Measurements from ENCODE around the gene HNRNPM. TPM values are rescaled to one million over a fixed set of nuclear protein-coding genes. Genes with fewer than 3 reads are reported as not detected.
A peak's percentile ranks its signal among the peaks of the same experiment; 100 is the strongest.

HNRNPM gene
- total RNA-seq, 1 experiment from 2014 or later = 468 TPM

DNA sequence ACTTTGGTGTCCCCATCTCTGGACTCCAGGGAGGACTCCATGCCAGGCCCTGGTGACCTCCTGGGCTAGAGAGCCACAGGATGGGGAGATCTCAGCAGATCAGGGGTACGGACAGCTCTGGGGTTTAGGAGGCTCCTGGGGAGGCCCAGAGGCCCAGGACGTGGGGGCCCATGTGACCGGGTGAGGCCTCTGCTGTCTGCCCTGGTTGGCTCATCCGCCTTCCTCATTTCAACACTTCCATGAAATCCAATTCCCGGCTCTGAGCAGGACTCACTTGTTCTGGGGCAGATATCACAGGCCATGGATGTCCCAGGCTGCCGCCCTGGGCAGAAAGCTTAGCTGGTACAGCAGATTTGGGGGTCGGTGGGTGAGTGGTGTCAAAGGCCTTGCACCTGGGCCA lies 58.7 kb downstream of the HNRNPM start:
- Mint-ChIP-seq H3K27ac (peak overlapping the region in 1 of 3 experiments; percentile 61; a peak in 1 of 7 replicates), H3K9me3 (no peaks in the 10 kb centered on the region), H3K27me3 (ENCODE audit: low read depth) (peaks cover 3% of the 10 kb centered on the region), H3K4me3 (no peak overlapping the region), H3K4me1 (peaks cover 13 to 33% of the 10 kb centered on the region in 2 experiments), H3K36me3 (ENCODE audit: insufficient read depth in 1 of 3, low read depth in 3 of 3) (no peaks in the 10 kb centered on the region; a peak in 1 of 7 replicates)
- Histone ChIP-seq H3K18ac (ENCODE audit: insufficient read length, low read depth, low read length) (no peak overlapping the region), H3K27ac (ENCODE audit: insufficient read length, low read depth, low read length) (no peak overlapping the region), H3K4me2 (ENCODE audit: insufficient read depth, insufficient read length, low read length) (no peak overlapping the region), H2BK15ac (ENCODE audit: low read depth, low read length) (no peak overlapping the region), H3K23me2 (ENCODE audit: insufficient read length, low read depth, low read length, poor library complexity, severe bottlenecking) (peaks cover 5% of the 10 kb centered on the region), H4K8ac (replicated peaks; ENCODE audit: insufficient read length, low read depth, low read length) (no peak overlapping the region), H4K20me1 (ENCODE audit: control insufficient read depth, insufficient read depth, insufficient read length) (no peaks in the 10 kb centered on the region), H4K5ac (ENCODE audit: insufficient read length, low read depth, low read length) (no peak overlapping the region), H3K9ac (ENCODE audit: extremely low read depth, insufficient read length, low read length) (no peak overlapping the region), H3K79me1 (ENCODE audit: insufficient read depth, low read depth, low read length, poor library complexity, severe bottlenecking) (no peaks in the 10 kb centered on the region), H2BK12ac (ENCODE audit: insufficient read length, low read depth, low read length) (no peak overlapping the region), H3K79me2 (ENCODE audit: insufficient read depth, low read length) (no peaks in the 10 kb centered on the region), H2AFZ (ENCODE audit: low read length) (no peak overlapping the region), H2BK5ac (ENCODE audit: insufficient read length, low read length) (no peak overlapping the region), H2BK120ac (ENCODE audit: low read depth, low read length, poor library complexity, severe bottlenecking) (no peak overlapping the region), H2AK5ac (ENCODE audit: insufficient read length, low read length) (no peak overlapping the region), H3K9me3 (ENCODE audit: control insufficient read depth, low read depth, low read length) (no peaks in the 10 kb centered on the region), H3T11ph (ENCODE audit: low read length) (no peak overlapping the region), H3K4me1 (ENCODE audit: insufficient read depth, low read length) (no peaks in the 10 kb centered on the region), H3K27me3 (ENCODE audit: insufficient read depth, low read length) (no peaks in the 10 kb centered on the region), H3K14ac (ENCODE audit: insufficient read depth, low read length) (no peak overlapping the region), H3K4ac (ENCODE audit: low read depth, low read length) (no peak overlapping the region), H2BK20ac (ENCODE audit: low read depth, low read length, poor library complexity, severe bottlenecking) (no peak overlapping the region), H4K91ac (ENCODE audit: insufficient read length, low read depth, low read length) (no peak overlapping the region), H3K23ac (ENCODE audit: insufficient read length, low read depth, low read length) (no peak overlapping the region), H3K56ac (ENCODE audit: insufficient read length, low read depth, low read length) (no peak overlapping the region)
- no peak for DNase-seq
- TF ChIP-seq, protein P1, sequence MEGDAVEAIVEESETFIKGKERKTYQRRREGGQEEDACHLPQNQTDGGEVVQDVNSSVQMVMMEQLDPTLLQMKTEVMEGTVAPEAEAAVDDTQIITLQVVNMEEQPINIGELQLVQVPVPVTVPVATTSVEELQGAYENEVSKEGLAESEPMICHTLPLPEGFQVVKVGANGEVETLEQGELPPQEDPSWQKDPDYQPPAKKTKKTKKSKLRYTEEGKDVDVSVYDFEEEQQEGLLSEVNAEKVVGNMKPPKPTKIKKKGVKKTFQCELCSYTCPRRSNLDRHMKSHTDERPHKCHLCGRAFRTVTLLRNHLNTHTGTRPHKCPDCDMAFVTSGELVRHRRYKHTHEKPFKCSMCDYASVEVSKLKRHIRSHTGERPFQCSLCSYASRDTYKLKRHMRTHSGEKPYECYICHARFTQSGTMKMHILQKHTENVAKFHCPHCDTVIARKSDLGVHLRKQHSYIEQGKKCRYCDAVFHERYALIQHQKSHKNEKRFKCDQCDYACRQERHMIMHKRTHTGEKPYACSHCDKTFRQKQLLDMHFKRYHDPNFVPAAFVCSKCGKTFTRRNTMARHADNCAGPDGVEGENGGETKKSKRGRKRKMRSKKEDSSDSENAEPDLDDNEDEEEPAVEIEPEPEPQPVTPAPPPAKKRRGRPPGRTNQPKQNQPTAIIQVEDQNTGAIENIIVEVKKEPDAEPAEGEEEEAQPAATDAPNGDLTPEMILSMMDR (conservative IDR thresholded peaks at IDR 0.05) = no peak
- no CpG with 5 or more reads among the region's 7 CpGs for WGBS (ENCODE audit: extremely low coverage, insufficient read length, low lambda C conversion rate)

All from H9 (cell line).